HG03469 (cell line): Measurements from ENCODE around the gene TP63.
A peak's percentile ranks its signal among the peaks of the same experiment; 100 is the strongest.
"Not testable (repeated sequence)": the region's sequence is repeated elsewhere in the genome, so short reads cannot be mapped to it uniquely, and the experiment has no call there.

ENCODE experiments used
- ATAC-seq: cut with Tn5 transposase; IDR thresholded peaks from one replicate; pipeline ENCODE4 v1.9.1; 2021; ENCODE audit warnings: mild to moderate bottlenecking, moderate library complexity, moderate number of reproducible peaks; ENCODE audit not compliant: unreplicated experiment

Gene TP63

DNA sequence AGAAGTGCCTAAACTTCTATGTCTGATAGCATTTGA is at the start of gene TP63:
Gene TP63 (plus strand): TSS at position 17 of the 36 bp plus-strand sequence. CDS start 127 bp downstream, outside the sequence.
- ATAC-seq, result no peak

DNA sequence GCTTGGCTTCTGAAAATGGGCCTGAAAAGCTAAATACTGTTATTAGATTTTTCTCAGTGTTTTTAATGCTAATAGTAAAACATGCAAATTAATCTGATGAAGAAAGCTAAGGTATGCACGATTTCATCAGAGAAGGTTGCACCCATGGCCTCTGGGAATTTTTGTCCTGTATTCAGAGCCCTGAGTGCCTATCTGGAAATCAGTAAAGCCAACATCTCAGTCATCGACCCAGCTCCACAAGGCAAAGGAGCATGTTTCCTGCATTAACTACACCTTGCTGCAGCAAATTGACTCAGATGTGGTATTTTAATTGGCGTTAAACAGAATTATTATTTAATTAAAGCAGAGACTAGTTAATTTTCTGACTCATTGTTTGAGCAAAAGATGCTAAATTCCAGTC is 49.0 kb upstream of the TP63 start:
- ATAC-seq, result no peak

DNA sequence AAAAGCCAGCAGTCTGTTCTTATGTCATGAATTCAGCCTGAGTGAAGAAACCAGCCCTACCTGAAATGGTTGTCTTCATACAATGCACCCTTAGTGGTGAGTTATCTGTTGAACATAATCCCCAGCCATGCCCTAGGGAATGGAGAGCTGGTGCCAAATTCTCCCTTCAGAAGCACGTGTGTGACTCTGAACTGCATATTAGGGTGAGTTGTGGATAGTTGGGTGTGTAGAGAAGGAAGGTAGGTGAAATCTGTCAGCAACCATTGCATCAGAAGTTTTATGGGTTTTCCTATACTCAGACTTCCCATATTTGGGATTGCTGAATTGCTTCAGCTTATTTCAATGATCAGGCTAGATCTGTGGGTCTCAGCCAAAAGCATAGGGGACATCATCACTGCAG is 46.5 kb upstream of the TP63 start:
- ATAC-seq, result no peak

DNA sequence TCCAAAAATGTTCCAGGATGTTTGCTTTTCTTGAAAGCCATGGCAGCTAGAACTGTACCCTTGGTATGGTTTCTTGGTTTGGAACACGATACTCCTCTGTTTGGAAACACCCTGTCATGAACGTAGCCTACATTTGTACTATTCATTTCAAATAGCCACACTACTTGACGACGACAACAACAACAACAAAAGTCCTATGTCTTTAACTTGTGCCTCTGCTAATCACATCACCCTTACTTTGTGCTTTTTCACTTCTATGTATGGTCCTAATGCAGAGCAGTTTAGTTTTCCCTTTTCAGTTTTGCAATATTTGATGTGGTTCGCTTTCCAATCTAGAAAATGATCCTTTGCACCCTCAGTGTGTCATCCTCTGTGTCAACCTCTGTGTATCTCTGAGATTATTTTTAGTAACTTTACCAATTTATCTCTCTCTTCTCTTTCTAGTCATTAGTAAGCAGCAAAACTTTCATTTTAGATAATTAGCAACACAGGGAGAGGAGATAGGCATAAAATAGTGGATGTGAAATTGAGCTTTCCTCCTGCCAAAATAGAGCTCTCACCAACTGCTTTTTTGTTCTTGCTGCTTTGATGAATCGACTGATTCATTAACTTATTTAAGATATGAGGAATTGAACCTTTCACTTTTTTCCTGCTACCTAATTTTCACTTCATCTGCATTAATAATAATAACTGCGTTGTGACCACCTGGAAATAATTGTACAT is 44.1 kb upstream of the TP63 start:
- peak; percentile 75 for ATAC-seq

DNA sequence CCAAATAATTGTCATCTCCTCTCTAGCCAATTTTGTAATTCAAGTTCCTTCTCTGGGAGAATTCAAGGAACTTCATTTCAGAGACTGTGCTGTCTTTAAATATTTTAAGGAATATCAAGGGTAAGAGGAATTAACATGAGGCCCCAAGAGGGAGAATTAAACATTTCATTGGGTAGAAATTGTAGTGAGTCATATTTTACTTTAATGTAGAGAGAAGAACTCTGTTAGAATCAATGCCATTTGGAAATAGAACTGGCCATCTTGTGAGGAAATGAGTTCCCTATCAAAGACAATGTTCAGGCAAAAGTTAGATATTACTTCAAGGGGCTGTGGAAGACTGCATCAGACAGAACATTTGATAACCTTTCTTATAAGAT is 43.5 kb upstream of the TP63 start:
- ATAC-seq, result no peak

DNA sequence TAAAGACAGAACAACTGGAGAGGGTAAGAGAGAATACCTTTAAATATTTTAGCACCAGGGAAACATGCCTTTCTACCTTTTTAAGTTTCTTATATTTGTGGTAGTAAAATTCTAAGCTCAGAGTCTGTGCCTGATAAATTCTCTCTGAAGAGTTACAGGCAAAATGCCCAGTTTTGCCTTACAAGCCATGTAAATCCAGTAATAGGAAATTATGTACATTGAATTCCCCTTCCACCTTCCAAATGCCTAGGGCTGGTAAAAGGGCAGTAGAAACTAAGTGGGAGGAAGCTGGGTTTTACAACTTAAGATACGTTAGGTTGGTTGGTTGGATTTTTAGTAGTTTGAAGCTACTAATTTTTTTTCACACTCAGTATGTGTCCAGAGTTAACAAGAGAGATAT is 43.1 kb upstream of the TP63 start:
- no peak for ATAC-seq

DNA sequence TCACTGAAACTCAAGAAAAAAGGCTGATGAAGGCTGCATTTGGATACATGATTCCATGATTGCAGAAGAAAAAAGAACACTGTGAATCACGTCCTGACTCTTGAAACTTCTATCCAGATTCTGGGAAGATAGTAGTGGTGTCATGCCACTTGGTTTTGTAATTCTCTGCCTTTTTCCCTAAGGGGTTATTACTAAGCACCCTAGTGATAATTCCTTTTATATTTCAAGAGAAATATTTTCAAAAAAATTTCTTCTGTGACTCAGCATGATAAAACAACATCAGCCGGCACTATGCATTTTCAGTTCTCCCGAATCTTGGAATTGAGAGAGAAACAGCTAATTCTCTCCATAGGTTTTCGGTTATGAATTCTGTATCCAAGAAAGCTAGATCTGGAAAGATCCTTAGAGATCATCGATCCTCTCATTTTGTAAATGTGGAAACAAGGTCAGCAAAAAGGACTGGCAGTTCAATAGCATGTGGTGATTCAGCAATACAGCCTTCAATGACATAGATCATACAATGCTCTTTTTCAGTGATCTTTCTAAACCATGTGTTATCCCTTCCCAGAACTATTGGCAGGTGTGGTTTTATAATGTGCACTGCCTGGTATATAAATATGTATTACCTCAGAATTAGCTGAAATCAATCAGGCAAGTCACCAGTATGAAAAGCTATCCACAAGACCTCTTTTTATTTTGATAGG is 42.6 kb upstream of the TP63 start:
- no peak for ATAC-seq

DNA sequence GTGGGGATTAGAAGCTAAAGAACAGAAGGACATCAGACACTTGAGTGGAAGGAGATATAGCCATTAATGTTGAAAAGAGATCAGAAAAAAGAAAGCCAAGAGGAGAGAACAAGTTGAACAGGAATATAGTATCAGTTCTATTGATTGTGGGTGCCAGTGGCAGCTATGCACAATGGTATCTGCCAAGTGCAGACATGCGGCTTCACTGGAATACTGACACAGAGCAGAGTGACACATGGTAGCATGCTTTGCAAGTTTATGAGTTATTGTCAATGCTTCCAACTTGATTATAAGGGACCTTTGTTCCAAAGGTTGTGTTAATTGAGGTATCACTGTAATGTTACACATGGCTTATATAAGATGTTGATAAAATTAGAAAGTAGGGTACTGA is 42.0 kb upstream of the TP63 start:
- ATAC-seq, result no peak

DNA sequence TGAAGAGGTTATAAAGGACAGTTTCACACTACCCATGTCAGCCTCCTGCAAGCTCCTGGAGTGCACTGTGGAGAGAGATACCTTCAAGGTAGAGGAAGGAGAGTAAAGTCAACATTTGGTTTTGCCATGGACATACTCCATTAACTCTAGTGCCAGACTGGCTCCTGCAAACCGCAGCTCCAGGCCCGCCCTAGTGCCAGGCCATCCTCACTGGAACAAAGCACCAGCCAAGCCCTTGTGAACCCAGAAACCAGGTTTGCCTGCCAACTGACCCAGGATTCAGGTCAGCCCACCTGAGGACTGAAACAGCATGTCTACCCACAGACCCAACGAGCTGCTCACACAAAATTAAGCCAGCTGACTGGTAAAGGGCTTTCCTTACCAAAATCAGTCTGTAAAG is 41.0 kb upstream of the TP63 start:
- ATAC-seq, result no peak

DNA sequence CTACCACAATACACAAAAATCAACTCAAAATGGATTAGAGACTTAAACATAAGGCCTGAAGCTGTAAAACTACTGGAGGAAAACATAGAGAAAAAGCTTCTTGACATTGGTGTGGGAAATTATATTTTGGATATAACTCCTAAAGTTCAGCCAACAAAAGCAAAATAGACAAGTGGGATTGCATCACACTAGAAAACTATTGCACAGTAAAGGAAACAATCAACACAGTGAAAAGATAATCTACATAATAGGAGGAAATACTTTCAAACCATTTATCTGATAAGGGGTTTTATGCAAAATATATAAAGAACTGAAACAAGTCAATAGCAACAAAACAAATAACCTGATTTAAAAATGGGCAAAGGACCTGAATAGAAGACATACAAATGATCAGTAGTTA is 37.6 kb upstream of the TP63 start:
- no peak for ATAC-seq

DNA sequence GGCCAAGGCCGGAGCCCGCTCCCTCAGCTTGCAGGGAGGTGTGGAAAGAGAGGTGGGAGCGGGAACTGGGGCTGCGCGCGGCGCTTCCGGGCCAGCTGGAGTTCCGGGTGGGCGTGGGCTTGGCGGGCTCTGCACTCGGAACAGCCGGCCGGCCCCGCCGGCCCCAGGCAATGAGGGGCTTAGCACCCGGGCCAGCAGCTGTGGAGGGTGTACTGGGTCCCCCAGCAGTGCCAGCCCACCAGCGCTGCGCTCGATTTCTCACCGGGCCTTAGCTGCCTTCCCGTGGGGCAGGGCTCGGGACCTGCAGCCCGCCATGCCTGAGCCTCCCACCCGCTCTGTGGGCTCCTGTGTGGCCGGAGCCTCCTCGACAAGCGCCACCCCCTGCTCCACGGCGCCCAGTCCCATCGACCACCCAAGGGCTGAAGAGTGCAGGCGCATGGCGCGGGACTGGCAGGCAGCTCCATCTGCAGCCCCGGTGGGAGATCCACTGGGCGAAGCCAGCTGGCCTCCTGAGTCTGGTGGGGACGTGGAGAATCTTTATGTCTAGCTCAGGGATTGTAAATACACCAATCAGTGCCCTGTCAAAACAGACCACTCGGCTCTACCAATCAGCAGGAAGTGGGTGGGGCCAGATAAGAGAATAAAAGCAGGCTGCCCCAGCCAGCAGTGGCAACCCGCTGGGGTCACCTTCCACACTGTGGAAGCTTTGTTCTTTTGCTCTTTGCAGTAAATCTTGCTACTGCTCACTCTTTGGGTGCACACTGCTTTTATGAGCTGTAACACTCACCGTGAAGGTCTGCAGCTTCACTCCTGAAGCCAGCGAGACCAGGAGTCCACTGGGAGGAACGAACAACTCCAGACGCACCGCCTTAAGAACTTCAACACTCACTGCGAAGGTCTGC is 34.9 kb upstream of the TP63 start:
- not testable (repeated sequence) for ATAC-seq

DNA sequence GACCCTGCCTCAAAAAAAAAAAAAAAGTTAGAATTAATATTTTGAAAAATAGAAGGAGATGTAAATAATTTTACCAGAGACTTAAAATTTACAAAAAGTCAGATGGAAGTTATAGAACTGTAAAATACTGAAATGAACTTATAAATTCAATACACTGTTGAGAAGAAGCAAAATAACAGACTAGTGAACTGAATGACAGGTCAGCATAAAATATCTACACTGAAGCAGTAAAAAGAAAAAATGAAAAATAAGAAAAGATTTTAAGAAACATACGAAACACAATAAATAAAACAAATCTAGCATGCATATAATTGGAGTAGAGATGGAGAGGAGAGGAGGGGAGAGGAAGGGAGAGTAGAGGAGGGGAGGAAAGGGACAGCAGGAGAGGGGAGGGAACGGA is 33.3 kb upstream of the TP63 start:
- no peak for ATAC-seq

DNA sequence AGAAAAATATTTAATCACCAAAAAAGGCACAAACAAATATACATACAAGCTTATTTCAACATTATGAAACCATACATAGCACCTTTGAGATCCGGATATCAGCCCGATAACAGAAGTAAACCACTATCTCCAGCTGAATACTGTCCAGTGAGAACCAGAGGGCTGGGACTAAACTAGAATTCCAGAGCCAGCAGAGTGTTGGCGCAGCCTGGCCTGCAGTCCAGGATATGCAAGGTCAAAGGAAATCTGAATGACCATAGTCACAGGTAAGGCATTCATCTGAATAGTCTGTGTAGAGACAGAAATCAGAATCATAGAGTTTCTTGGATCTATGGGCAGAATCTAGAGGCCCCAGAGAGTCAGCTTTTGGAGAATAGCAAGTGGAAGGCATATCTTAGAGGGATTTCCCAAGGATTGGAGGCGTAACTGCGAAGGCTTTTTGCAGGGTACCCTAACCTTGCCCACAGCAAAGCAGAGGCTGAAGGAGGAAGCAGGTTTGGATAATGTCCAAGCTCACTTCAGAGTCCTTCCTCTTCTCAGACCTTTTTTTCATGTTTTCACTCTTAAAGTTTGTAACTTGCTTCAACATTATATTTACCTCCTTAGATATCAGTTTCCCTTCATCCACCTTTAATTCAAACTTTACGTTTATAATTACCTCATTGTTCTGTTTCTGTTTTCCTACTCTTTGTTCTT is 32.5 kb upstream of the TP63 start:
- ATAC-seq, result no peak

DNA sequence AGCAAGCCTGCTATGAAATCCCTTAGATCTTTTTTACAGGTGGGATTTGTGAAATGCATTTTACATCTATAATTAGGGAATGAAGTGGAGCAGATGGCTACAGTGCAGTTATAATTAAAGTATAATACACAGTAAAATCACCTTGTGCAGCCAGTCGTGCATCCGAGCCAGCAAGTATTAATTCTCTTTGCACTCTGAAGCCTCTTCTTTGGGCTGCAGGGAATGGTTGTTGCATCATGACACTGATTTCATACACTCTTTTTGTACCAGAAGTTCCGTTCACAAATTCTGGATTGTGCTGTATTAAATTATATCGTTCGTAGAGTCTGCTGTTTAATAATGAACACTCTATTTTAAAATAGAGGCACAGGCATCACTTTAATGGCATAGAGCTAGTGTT is 28.7 kb upstream of the TP63 start:
- ATAC-seq, result no peak

DNA sequence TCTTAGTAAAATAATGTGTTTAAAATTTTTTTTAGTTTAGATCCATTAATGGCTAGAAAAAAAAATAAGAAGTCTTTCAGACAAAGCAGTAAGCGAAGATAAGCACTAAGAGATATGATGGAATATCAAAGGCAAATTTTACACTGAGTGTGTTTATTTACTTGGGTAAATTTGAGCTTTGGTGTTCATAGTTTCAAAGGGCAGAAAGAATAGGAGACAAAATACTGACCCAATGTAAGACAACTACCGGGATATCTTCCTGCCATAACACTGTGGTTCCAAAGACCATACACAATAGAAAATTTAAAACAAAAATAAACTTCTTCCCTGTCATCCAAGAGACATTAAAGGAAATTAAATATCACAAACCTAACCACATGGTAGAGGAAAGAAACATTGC is 25.5 kb upstream of the TP63 start:
- no peak for ATAC-seq

DNA sequence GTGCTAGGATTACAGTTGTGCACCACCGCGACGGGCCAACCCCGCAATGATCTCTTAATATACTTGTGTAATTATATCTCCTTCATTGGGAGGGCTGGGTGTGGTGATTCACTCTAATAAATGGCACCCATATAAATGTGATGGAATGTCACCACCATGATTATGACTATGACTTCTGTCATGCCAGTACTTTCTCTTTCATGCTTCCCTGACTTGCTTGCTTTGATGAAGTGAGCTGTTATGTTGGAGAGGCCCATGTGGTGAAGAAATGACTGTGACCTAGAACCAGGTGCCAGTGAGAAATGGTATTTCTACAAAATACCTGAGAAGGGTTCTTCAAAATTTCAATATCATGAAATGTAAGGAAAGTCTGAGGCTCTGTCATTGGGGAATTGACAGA is 24.4 kb upstream of the TP63 start:
- ATAC-seq, result no peak

DNA sequence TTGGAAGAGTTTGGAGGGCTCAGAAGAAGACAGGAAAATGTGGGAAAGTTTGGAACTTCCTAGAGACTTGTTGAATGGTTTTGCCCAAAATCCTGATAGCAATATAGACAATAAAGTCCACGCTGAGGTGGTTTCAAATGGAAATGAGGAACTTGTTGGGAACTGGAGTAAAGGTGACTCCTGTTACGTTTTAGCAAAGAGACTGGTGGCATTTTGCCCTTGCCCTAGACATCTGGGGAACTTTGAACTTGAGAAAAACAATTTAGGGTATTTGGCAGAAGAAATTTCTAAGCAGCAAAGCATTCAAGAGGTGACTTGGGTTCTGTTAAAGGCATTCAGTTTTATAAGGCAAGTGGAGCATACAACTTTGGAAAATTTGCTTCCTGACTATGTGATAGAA is 18.5 kb upstream of the TP63 start:
- not testable (repeated sequence) for ATAC-seq

DNA sequence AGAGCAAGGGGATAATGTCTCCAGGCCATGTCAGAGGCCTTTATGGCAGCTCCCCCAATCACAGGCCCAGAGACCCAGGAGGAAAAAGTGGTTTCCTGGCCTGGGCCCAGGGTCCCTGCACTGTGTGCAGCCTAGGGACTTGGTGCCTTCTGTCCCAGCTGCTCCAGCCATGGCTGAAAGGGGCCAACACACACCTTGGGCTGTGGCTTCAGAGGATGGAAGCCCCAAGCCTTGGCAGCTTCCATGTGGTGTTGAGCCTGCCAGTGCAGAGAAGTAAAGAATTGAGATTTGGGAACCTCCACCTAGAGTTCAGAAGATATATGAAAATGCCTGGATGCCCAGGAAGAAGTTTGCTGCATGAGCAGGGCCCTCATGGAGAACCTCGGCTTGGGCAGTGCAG is 18.1 kb upstream of the TP63 start:
- no peak for ATAC-seq

DNA sequence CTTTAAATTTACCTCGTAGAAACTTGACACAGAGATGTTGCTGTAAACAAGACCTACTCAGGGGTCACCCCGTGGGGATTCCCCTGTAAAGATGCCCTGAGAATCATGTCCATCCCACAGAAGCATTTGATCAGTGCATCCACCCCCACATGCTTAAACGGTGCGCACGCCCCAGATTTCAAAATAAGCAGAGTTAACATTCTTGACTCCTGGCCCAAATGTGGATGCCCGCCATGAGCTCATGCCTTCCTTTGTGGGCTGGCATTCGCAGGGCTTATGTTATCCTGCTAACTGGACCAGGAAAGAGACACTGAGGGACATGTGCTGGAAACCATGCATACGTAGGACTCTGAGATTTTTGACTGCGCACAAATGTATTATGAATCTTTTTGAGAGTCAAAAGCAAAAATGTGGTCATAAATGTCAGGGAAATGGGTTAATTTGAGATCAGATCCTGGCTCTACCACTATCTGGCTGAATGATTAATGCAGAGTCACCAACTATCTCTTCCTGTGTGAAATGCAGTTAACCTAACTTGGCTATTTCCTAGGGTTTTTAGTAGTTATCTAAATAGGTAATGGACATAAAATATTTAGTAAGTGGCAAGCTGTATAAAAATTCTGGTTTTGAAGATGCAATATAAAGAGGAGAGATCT is 9.1 kb upstream of the TP63 start:
- ATAC-seq, result no peak

DNA sequence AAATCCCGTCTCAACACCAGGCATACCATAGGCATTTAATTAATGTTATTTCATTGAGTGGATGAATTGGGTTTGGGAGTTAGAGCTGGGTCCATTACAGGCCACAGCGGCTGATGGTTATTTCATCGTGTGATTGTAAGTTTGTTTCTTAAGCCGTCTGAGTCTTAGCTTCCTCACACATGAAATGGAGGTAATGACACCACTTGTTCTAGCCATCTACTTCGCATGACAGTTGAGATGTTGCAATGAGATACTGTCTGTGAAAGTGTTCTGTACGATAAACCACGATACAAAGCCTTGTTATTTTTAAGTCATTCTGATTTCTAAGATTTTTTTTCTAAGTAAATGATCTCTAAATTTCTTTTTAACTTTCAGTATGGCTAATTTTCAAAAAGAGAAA is 8.6 kb upstream of the TP63 start:
- ATAC-seq, result no peak

DNA sequence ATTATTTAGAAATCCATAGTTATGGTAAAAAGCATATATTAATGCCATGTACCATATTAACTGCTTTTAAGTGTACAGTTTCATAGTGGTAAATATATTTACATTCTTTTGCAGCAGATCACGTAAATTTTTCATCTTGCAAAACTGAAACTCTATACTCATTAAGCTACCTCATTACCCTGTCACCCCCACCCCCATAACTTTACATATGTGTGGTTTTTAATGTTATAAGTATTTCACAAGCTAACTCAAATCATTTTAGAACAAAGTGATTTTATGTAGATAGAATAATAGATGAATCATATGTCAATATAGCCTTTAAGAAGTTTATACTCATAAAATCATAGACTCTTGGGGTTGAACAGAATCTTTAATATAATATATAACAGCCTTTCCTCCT is 7.1 kb upstream of the TP63 start:
- ATAC-seq, result no peak
